HUES64 (cell line): ENCODE results near the gene WIPF3.

ENCODE experiments used
- H3K27ac ChIP-seq: 2 replicates; pipeline ENCODE4 v1.7.0; 2013; ENCODE audit warnings: low read depth, low read length, inconsistent platforms
- H3K27me3 ChIP-seq: 2 replicates; pipeline ENCODE4 v1.6.1; 2013; ENCODE audit warnings: mild to moderate bottlenecking, low read length; ENCODE audit not compliant: insufficient read depth
- H3K36me3 ChIP-seq: 2 replicates; pipeline ENCODE4 v1.6.1; 2013; ENCODE audit warnings: mild to moderate bottlenecking, low read length; ENCODE audit not compliant: insufficient read depth
- H3K4me1 ChIP-seq: 2 replicates; pipeline ENCODE4 v1.6.1; 2013; ENCODE audit warnings: mild to moderate bottlenecking, low read length, moderate library complexity; ENCODE audit not compliant: insufficient read depth
- H3K4me3 ChIP-seq: 2 replicates; pipeline ENCODE4 v1.5.1; 2013; ENCODE audit warnings: mild to moderate bottlenecking, low read length, moderate library complexity
- H3K9ac ChIP-seq: 2 replicates; pipeline ENCODE4 v1.6.1; 2013; ENCODE audit warnings: mild to moderate bottlenecking, low read depth, low read length
- H3K9me3 ChIP-seq: 2 replicates; pipeline ENCODE4 v1.6.1; 2013; ENCODE audit warnings: low read depth, low read length; ENCODE audit not compliant: insufficient read depth
- WGBS: fragments of 150-250, 120-280 bp; methylation state at CpG from one replicate; pipeline ENCODE4 v1.1.7; 2013; ENCODE audit warnings: missing lambda C conversion rate; 5-methylcytosine and 5-hydroxymethylcytosine counted together

WIPF3 gene

GRCh38 chr7:29835718-29836117 is 29.4 kb downstream of the WIPF3 start:
- WGBS, result 95% methylated on average over 12 of the region's 12 CpGs
- Histone ChIP-seq H3K9me3 (peaks cover 5% of the 10 kb centered on the region; the same call in 1 of the 2 replicates), H3K27ac (no peak overlapping the region)

GRCh38 chr7:29839302-29839701 is 33.0 kb downstream of the WIPF3 start:
- no peaks in the 10 kb centered on the region for H3K36me3 ChIP-seq
- no peak overlapping the region for H3K27ac ChIP-seq
- H3K27me3 ChIP-seq, result no peaks in the 10 kb centered on the region
- H3K9ac ChIP-seq, result no peak overlapping the region
- WGBS, result 92% methylated on average over 7 of the region's 7 CpGs
- H3K9me3 ChIP-seq, result no peaks in the 10 kb centered on the region
- no peak overlapping the region for H3K4me3 ChIP-seq
- H3K4me1 ChIP-seq, result peaks cover 13% of the 10 kb centered on the region; the same call in 1 of the 2 replicates

More at GRCh38 chr7:29835718-29836117, 29.4 kb downstream of the WIPF3 start:
- Histone ChIP-seq H3K9ac (no peak overlapping the region), H3K4me1 (no peaks in the 10 kb centered on the region), H3K4me3 (no peak overlapping the region), H3K27me3 (no peaks in the 10 kb centered on the region), H3K36me3 (no peaks in the 10 kb centered on the region)

- no peaks in the 10 kb centered on the region for H3K36me3 ChIP-seq
- 87% methylated on average over 3 of the region's 3 CpGs for WGBS
- H3K9me3 ChIP-seq, result no peaks in the 10 kb centered on the region
- no peak overlapping the region for H3K9ac ChIP-seq
- peaks cover 14% of the 10 kb centered on the region; the same call in 1 of the 2 replicates for H3K4me1 ChIP-seq
- H3K27me3 ChIP-seq, result no peaks in the 10 kb centered on the region
- H3K4me3 ChIP-seq, result no peak overlapping the region
- H3K27ac ChIP-seq, result no peak overlapping the region
Measured at GRCh38 chr7:29839921-29840320, 33.6 kb downstream of the WIPF3 start.

GRCh38 chr7:29840701-29841100 is 34.4 kb downstream of the WIPF3 start:
- WGBS, result 92% methylated on average over 6 of the region's 6 CpGs
- Histone ChIP-seq H3K27ac (no peak overlapping the region), H3K9me3 (no peaks in the 10 kb centered on the region), H3K4me1 (peaks cover 19% of the 10 kb centered on the region; the same call in 1 of the 2 replicates), H3K9ac (no peak overlapping the region), H3K36me3 (no peaks in the 10 kb centered on the region), H3K27me3 (no peaks in the 10 kb centered on the region), H3K4me3 (no peak overlapping the region)

GRCh38 chr7:29841926-29842701 is 35.8 kb downstream of the WIPF3 start:
- Histone ChIP-seq H3K27me3 (no peaks in the 10 kb centered on the region), H3K4me1 (peaks cover 19% of the 10 kb centered on the region; the same call in 1 of the 2 replicates), H3K36me3 (no peaks in the 10 kb centered on the region), H3K27ac (no peak overlapping the region), H3K4me3 (no peak overlapping the region), H3K9me3 (no peaks in the 10 kb centered on the region), H3K9ac (no peak overlapping the region)
- WGBS, result 88% methylated on average over 11 of the region's 11 CpGs

- Histone ChIP-seq H3K9ac (no peak overlapping the region), H3K36me3 (no peaks in the 10 kb centered on the region), H3K4me3 (no peak overlapping the region), H3K9me3 (no peaks in the 10 kb centered on the region), H3K27ac (no peak overlapping the region), H3K27me3 (no peaks in the 10 kb centered on the region), H3K4me1 (peaks cover 19% of the 10 kb centered on the region; the same call in 1 of the 2 replicates)
- WGBS, result 72% methylated on average over 8 of the region's 8 CpGs
Measured at GRCh38 chr7:29843093-29843492, 36.8 kb downstream of the WIPF3 start.

- 86% methylated on average over 4 of the region's 4 CpGs for WGBS
- H3K36me3 ChIP-seq, result no peaks in the 10 kb centered on the region
- peaks cover 19% of the 10 kb centered on the region; the same call in 1 of the 2 replicates for H3K4me1 ChIP-seq
- no peak overlapping the region for H3K4me3 ChIP-seq
- H3K9ac ChIP-seq, result no peak overlapping the region
- no peaks in the 10 kb centered on the region for H3K9me3 ChIP-seq
- H3K27ac ChIP-seq, result no peak overlapping the region
- H3K27me3 ChIP-seq, result no peaks in the 10 kb centered on the region
Measured at GRCh38 chr7:29843726-29844125, 37.4 kb downstream of the WIPF3 start.

- no peak overlapping the region for H3K4me3 ChIP-seq
- no peak overlapping the region for H3K9ac ChIP-seq
- H3K36me3 ChIP-seq, result no peaks in the 10 kb centered on the region
- 92% methylated on average over 9 of the region's 9 CpGs for WGBS
- no peaks in the 10 kb centered on the region for H3K27me3 ChIP-seq
- no peaks in the 10 kb centered on the region for H3K9me3 ChIP-seq
- H3K4me1 ChIP-seq, result peaks cover 19% of the 10 kb centered on the region; the same call in 1 of the 2 replicates
- no peak overlapping the region for H3K27ac ChIP-seq
Measured at GRCh38 chr7:29844559-29844958, 38.3 kb downstream of the WIPF3 start.

GRCh38 chr7:29847496-29847895 is 41.2 kb downstream of the WIPF3 start:
- Histone ChIP-seq H3K9me3 (no peaks in the 10 kb centered on the region), H3K4me3 (no peak overlapping the region), H3K4me1 (peaks cover 19% of the 10 kb centered on the region; the same call in 1 of the 2 replicates), H3K27ac (no peak overlapping the region), H3K27me3 (no peaks in the 10 kb centered on the region), H3K9ac (no peak overlapping the region), H3K36me3 (no peaks in the 10 kb centered on the region)
- WGBS, result 97% methylated on average over 6 of the region's 6 CpGs

- Histone ChIP-seq H3K9ac (no peak overlapping the region), H3K36me3 (no peaks in the 10 kb centered on the region), H3K4me1 (peaks cover 16% of the 10 kb centered on the region; the same call in 1 of the 2 replicates), H3K27me3 (no peaks in the 10 kb centered on the region), H3K4me3 (no peak overlapping the region), H3K9me3 (no peaks in the 10 kb centered on the region), H3K27ac (no peak overlapping the region)
- 89% methylated on average over 3 of the region's 3 CpGs for WGBS
Measured at GRCh38 chr7:29847916-29848315, 41.6 kb downstream of the WIPF3 start.

- WGBS, result 88% methylated on average over 3 of the region's 3 CpGs
- Histone ChIP-seq H3K27me3 (no peaks in the 10 kb centered on the region), H3K27ac (no peak overlapping the region), H3K9ac (no peak overlapping the region), H3K4me1 (peaks cover 7% of the 10 kb centered on the region; the same call in 1 of the 2 replicates), H3K4me3 (no peak overlapping the region), H3K36me3 (no peaks in the 10 kb centered on the region), H3K9me3 (no peaks in the 10 kb centered on the region)
Measured at GRCh38 chr7:29848941-29849340, 42.6 kb downstream of the WIPF3 start.
